HepG2 (cell line): Measurements from ENCODE around the gene AFF1. TPM values are rescaled to one million over a fixed set of nuclear protein-coding genes. Genes with fewer than 3 reads are reported as not detected.

ENCODE experiments used
- ATAC-seq: fragments of 200-7000 bp; cut with Tn5 transposase; 3 replicates; pipeline ENCODE4 v1.9.1; 2020; ENCODE audit warnings: mild to moderate bottlenecking, moderate library complexity
- BruUV-seq: library from RNA; stranded (reverse); fragments of 400-500 nt; replicated peaks from 2 replicates; lab custom pipeline; 2021; lab: Mats Ljungman, UMichigan
- CTCF ChIA-PET: fragments of 300-600 bp; formaldehyde crosslinking; extraction: SDS; loops from one replicate; lab custom pipeline; 2021; ENCODE audit warnings: low total read pairs, inconsistent platforms, low intra/inter-chr PET ratio; lab: Yijun Ruan, JAX
- POLR2A ChIA-PET: fragments of 350-600 bp; sonication (Branson Sonifier 250); formaldehyde crosslinking; loops from one replicate; lab custom pipeline; 2020; ENCODE audit warnings: antibody characterized with exemption, inconsistent platforms; lab: Yijun Ruan, JAX
- DNase-seq: peaks from one replicate; pipeline ENCODE4 v3.0.0-alpha.2; 2015; ENCODE audit warnings: low spot score
- FAIRE-seq: peaks from 3 replicates; lab custom pipeline; 2011; peaks lifted over from hg19 to GRCh38; lab: Jason Lieb, UNC
- H2AFZ ChIP-seq: one replicate; pipeline ENCODE4 v1.6.1; 2011; ENCODE audit warnings: low read length, inconsistent platforms
- H3K27ac ChIP-seq: fragments of 300-600 bp; 3 replicates; pipeline ENCODE4 v1.8.0; 2011; ENCODE audit warnings: mixed run types, mild to moderate bottlenecking, mixed read lengths, low read length, inconsistent platforms; ENCODE audit not compliant: insufficient read depth; ENCODE audit errors: extremely low read length
- H3K27me3 ChIP-seq, 2 experiments: fragments of 200-600 bp in 1 of 2; 2 replicates in 1 of 2; 3 replicates in 1 of 2; pipeline versions ENCODE4 v1.6.0 to v1.8.0; 2011; ENCODE audit warnings: low read length in 2 of 2, mild to moderate bottlenecking in 2 of 2, moderate library complexity in 2 of 2, inconsistent platforms in 1 of 2; ENCODE audit not compliant: insufficient read depth in 2 of 2, control insufficient read depth in 1 of 2
- H3K36me3 ChIP-seq, 2 experiments: fragments of 200-600 bp in 1 of 2; replicated peaks in 1 of 2; 2 replicates in 1 of 2; 3 replicates in 1 of 2; pipeline versions ENCODE4 v1.5.1 to v1.8.0; 2011; ENCODE audit warnings: low read length in 2 of 2, inconsistent platforms in 1 of 2; ENCODE audit not compliant: insufficient read depth in 2 of 2, control insufficient read depth in 1 of 2
- H3K4me1 ChIP-seq: 2 replicates; pipeline ENCODE4 v1.5.1; 2012; ENCODE audit warnings: low read length, inconsistent platforms; ENCODE audit not compliant: insufficient read depth
- H3K4me2 ChIP-seq: 2 replicates; pipeline ENCODE4 v1.6.0; 2011; ENCODE audit warnings: low read depth, low read length, inconsistent platforms
- H3K4me3 ChIP-seq, 3 experiments: fragments of 200-600 bp in 1 of 3; sonication (generic), shearing (Covaris generic) in 1 of 3; replicated peaks in 1 of 3; 2 replicates each; pipeline ENCODE4 v1.5.1; 2011 to 2016; ENCODE audit warnings: low read length in 3 of 3, inconsistent platforms in 2 of 3, low read depth in 2 of 3, mild to moderate bottlenecking in 2 of 3, control low read depth in 1 of 3, mixed read lengths in 1 of 3; ENCODE audit not compliant: insufficient read depth in 1 of 3
- H3K79me2 ChIP-seq: one replicate; pipeline ENCODE4 v1.6.1; 2011; ENCODE audit warnings: low read length, inconsistent platforms; ENCODE audit not compliant: insufficient read depth
- H3K9ac ChIP-seq: 2 replicates; pipeline ENCODE4 v1.6.0; 2011; ENCODE audit warnings: mild to moderate bottlenecking, low read depth, low read length, inconsistent platforms; ENCODE audit not compliant: insufficient read depth
- H3K9me3 ChIP-seq: 2 replicates; pipeline ENCODE4 v1.5.1; 2012; ENCODE audit warnings: mild to moderate bottlenecking, low read length
- H4K20me1 ChIP-seq: 2 replicates; pipeline ENCODE4 v1.6.0; 2011; ENCODE audit warnings: inconsistent platforms, mild to moderate bottlenecking, low read length, moderate library complexity; ENCODE audit not compliant: insufficient read depth
- ELF4 ChIP-seq: sonication (generic); formaldehyde crosslinking; IDR thresholded peaks from 2 replicates; pipeline ENCODE4 v1.5.0; 2020; ENCODE audit warnings: missing genetic modification reagents, mild to moderate bottlenecking, moderate library complexity, borderline replicate concordance
- HMG20A ChIP-seq: IDR thresholded peaks from 2 replicates; pipeline ENCODE4 v1.6.1; 2016; ENCODE audit warnings: borderline replicate concordance
- PRDM10 ChIP-seq: sonication (generic); formaldehyde crosslinking; IDR thresholded peaks from 2 replicates; pipeline ENCODE4 v1.4.0; 2020; ENCODE audit warnings: low read depth, missing genetic modification reagents
- SNAPC2 ChIP-seq: sonication (generic); formaldehyde crosslinking; IDR thresholded peaks from 2 replicates; pipeline ENCODE4 v1.8.1; 2022; ENCODE audit warnings: mild to moderate bottlenecking, missing genetic modification reagents
- THAP11 ChIP-seq: IDR thresholded peaks from 2 replicates; pipeline ENCODE4 v1.6.1; 2016; ENCODE audit warnings: missing biosample characterization, missing genetic modification reagents
- TRIM24 ChIP-seq: sonication (generic); formaldehyde crosslinking; IDR thresholded peaks from 2 replicates; pipeline ENCODE4 v1.8.0; 2022; ENCODE audit warnings: mild to moderate bottlenecking, missing genetic modification reagents
- ZBTB7A ChIP-seq: sonication (generic); formaldehyde crosslinking; IDR thresholded peaks from 2 replicates; pipeline ENCODE4 v1.8.0; 2022; ENCODE audit warnings: mild to moderate bottlenecking, missing genetic modification reagents
- ZFYVE20 ChIP-seq: sonication (generic); formaldehyde crosslinking; IDR thresholded peaks from 2 replicates; pipeline ENCODE4 v1.8.0; 2023; ENCODE audit warnings: low read depth, mild to moderate bottlenecking, moderate library complexity, missing genetic modification reagents, borderline replicate concordance
- ZNF550 ChIP-seq: sonication (generic); formaldehyde crosslinking; IDR thresholded peaks from 2 replicates; pipeline ENCODE4 v1.4.0; 2020; ENCODE audit warnings: mild to moderate bottlenecking, missing genetic modification reagents, borderline replicate concordance
- ZNF660 ChIP-seq: sonication (generic); formaldehyde crosslinking; IDR thresholded peaks from 2 replicates; pipeline ENCODE4 v1.5.1; 2020; ENCODE audit warnings: mild to moderate bottlenecking, low read depth, missing genetic modification reagents, borderline replicate concordance
- ZNF788 ChIP-seq: sonication (generic); formaldehyde crosslinking; IDR thresholded peaks from 2 replicates; pipeline ENCODE4 v1.5.0; 2020; ENCODE audit warnings: mild to moderate bottlenecking, missing genetic modification reagents, borderline replicate concordance
- WGBS: methylation state at CpG from one replicate; pipeline ENCODE4 v1.1.6; 2017; ENCODE audit warnings: low lambda C conversion rate; 5-methylcytosine and 5-hydroxymethylcytosine counted together
- in situ Hi-C: cut with HindIII; loops from 2 replicates; pipeline ENCODE4 v1.10.0; 2017; ENCODE audit warnings: low pct_unique_long_range_greater_than_20kb; ENCODE audit not compliant: extremely low pct_ligation_motif_present
- intact Hi-C: fragments of 100-400 bp; cut with micrococcal nuclease; formaldehyde crosslinking; loops from one replicate; pipeline ENCODE4 v1.10.0; 2022; ENCODE audit not compliant: unreplicated experiment
- polyA plus RNA-seq, 8 experiments: library from polyadenylated mRNA; depleted of rRNA in 3 of 8; stranded (reverse) in 7 of 8; unstranded in 1 of 8; fragments of >200 nt; fragmentation: Illumina TruSeq in 4 of 8; extraction: Trizol in 4 of 8; gene quantifications; 2 replicates each; pipeline versions ENCODE4 v1.2.1 to v1.2.3, GENCODE V29; 2011 to 2016; ENCODE audit warnings: low read depth in 4 of 8, missing spikeins in 1 of 8, mixed read lengths in 1 of 8; ENCODE audit not compliant: insufficient read depth in 1 of 8
- total RNA-seq, 5 experiments: library from RNA; depleted of rRNA; stranded (reverse); fragments of >200 nt; fragmentation: Illumina TruSeq; extraction: Trizol; gene quantifications; 2 replicates each; pipeline ENCODE4 v1.2.3, GENCODE V29; 2016; ENCODE audit warnings: low read depth in 1 of 5
- TF ChIP-seq, protein P1 (sequence below): sonication (generic); formaldehyde crosslinking; IDR thresholded peaks from 2 replicates; pipeline ENCODE4 v1.5.1; 2020; ENCODE audit warnings: mild to moderate bottlenecking, missing genetic modification reagents, moderate library complexity

Gene AFF1
- total and polyA plus RNA-seq, 2 of the 13 experiments (the other 11 are each of a cell fraction or from before 2014, with no cell fraction given), result 15.5 to 15.9 TPM

DNA sequence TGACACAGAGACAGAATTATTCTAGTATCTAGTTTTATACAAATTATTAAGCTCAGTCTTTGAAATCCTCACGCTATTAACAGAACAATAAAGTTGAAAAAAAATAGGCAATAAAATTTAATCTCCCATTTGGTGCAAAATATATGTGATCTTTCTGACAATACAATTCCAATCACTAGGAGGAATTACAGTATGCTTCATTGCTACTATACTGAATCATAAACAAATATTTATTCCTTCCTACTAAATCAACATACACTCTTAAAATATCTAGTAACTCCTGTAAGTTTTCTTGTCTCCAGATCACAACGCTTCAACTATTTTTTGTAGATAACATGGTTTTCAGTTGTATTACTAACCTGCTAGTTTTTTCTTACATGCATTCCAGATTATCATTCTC lies 239.9 kb downstream of the AFF1 start:
- ATAC-seq (no peak), DNase-seq (no peak), FAIRE-seq (no peak)
- no peak overlapping the region for H3K9ac ChIP-seq
- POLR2A ChIA-PET, result no interaction called here
- no peaks in the 10 kb centered on the region for H3K27me3 ChIP-seq
- H4K20me1 ChIP-seq, result no peaks in the 10 kb centered on the region
- H3K4me2 ChIP-seq, result no peak overlapping the region
- WGBS, result 98% methylated on average over 2 of the region's 2 CpGs
- no peaks in the 10 kb centered on the region for H3K79me2 ChIP-seq
- in situ Hi-C loops, result no loop called here
- peaks cover 8% of the 10 kb centered on the region for H3K4me1 ChIP-seq
- no TSS peak for BruUV-seq
- CTCF ChIA-PET, result no interaction called here
- TF ChIP-seq ZNF788, result no peak
- no peak for TF ChIP-seq HMG20A (CRISPR knock-in tag)
- TF ChIP-seq ZNF660, result no peak
- TF ChIP-seq ZBTB7A (CRISPR knock-in tag), result no peak
- no peak for TF ChIP-seq TRIM24 (CRISPR knock-in tag)
- no peak for TF ChIP-seq ZNF550 (CRISPR knock-in tag)
- H3K27ac ChIP-seq, result no peak overlapping the region
- no peaks in the 10 kb centered on the region for H3K9me3 ChIP-seq
- intact Hi-C loops, result no loop called here
- H3K36me3 ChIP-seq, result no peaks in the 10 kb centered on the region
- H2AFZ ChIP-seq, result no peak overlapping the region
- H3K4me3 ChIP-seq, result no peak overlapping the region

DNA sequence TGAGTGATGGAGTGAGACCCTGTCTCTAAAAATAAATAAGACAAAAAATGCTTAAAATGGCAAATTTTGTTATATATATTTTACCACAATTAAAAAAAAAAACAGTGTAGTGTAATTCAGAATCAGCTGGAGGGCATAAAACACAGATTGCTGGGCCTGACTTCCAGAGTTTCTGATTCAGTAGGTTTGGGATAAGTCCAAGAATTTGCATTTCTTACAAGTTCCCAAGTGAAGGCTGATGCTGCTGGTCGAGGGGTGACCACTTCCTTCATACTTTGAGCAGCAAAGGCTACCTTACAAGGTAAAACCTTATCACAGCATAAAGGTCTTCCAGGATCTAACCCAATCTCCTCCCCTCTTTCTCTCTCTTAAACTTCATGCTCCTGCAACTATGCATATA lies 244.9 kb downstream of the AFF1 start:
- Histone ChIP-seq H3K4me3 (no peak overlapping the region), H3K4me1 (no peaks in the 10 kb centered on the region), H3K27ac (no peak overlapping the region), H4K20me1 (no peaks in the 10 kb centered on the region), H3K79me2 (no peaks in the 10 kb centered on the region), H3K9ac (no peak overlapping the region), H3K4me2 (no peak overlapping the region), H3K27me3 (no peaks in the 10 kb centered on the region), H2AFZ (no peak overlapping the region), H3K9me3 (no peaks in the 10 kb centered on the region), H3K36me3 (no peaks in the 10 kb centered on the region)
- no TSS peak for BruUV-seq
- ATAC-seq, result no peak
- FAIRE-seq, result no peak
- CTCF ChIA-PET, result no interaction called here
- DNase-seq, result no peak
- POLR2A ChIA-PET, result no interaction called here
- TF ChIP-seq THAP11 (CRISPR knock-in tag), result no peak
- TF ChIP-seq ELF4 (CRISPR knock-in tag), result no peak
- TF ChIP-seq SNAPC2 (CRISPR knock-in tag), result no peak
- TF ChIP-seq, protein P1, sequence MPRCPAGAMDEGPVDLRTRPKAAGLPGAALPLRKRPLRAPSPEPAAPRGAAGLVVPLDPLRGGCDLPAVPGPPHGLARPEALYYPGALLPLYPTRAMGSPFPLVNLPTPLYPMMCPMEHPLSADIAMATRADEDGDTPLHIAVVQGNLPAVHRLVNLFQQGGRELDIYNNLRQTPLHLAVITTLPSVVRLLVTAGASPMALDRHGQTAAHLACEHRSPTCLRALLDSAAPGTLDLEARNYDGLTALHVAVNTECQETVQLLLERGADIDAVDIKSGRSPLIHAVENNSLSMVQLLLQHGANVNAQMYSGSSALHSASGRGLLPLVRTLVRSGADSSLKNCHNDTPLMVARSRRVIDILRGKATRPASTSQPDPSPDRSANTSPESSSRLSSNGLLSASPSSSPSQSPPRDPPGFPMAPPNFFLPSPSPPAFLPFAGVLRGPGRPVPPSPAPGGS (CRISPR knock-in tag), result no peak
- no peak for TF ChIP-seq PRDM10 (CRISPR knock-in tag)
- TF ChIP-seq ZFYVE20 (CRISPR knock-in tag), result no peak
- in situ Hi-C loops (no loop called here), intact Hi-C loops (no loop called here)
- 56% methylated on average over 1 of the region's 1 CpG for WGBS
